HepG2 (cell line): Measurements from ENCODE around the gene CDH12. TPM values are rescaled to one million over a fixed set of nuclear protein-coding genes. Genes with fewer than 3 reads are reported as not detected.

ENCODE experiments used
- ATAC-seq: fragments of 200-7000 bp; cut with Tn5 transposase; 3 replicates; pipeline ENCODE4 v1.9.1; 2020; ENCODE audit warnings: mild to moderate bottlenecking, moderate library complexity
- BruUV-seq: library from RNA; stranded (reverse); fragments of 400-500 nt; replicated peaks from 2 replicates; lab custom pipeline; 2021; lab: Mats Ljungman, UMichigan
- CTCF ChIA-PET: fragments of 300-600 bp; formaldehyde crosslinking; extraction: SDS; loops from one replicate; lab custom pipeline; 2021; ENCODE audit warnings: low total read pairs, inconsistent platforms, low intra/inter-chr PET ratio; lab: Yijun Ruan, JAX
- POLR2A ChIA-PET: fragments of 350-600 bp; sonication (Branson Sonifier 250); formaldehyde crosslinking; loops from one replicate; lab custom pipeline; 2020; ENCODE audit warnings: antibody characterized with exemption, inconsistent platforms; lab: Yijun Ruan, JAX
- DNase-seq: peaks from one replicate; pipeline ENCODE4 v3.0.0-alpha.2; 2015; ENCODE audit warnings: low spot score
- FAIRE-seq: peaks from 3 replicates; lab custom pipeline; 2011; peaks lifted over from hg19 to GRCh38; lab: Jason Lieb, UNC
- H2AFZ ChIP-seq: one replicate; pipeline ENCODE4 v1.6.1; 2011; ENCODE audit warnings: low read length, inconsistent platforms
- H3K27ac ChIP-seq: fragments of 300-600 bp; 3 replicates; pipeline ENCODE4 v1.8.0; 2011; ENCODE audit warnings: mixed run types, mild to moderate bottlenecking, mixed read lengths, low read length, inconsistent platforms; ENCODE audit not compliant: insufficient read depth; ENCODE audit errors: extremely low read length
- H3K27me3 ChIP-seq, 2 experiments: fragments of 200-600 bp in 1 of 2; 2 replicates in 1 of 2; 3 replicates in 1 of 2; pipeline versions ENCODE4 v1.6.0 to v1.8.0; 2011; ENCODE audit warnings: low read length in 2 of 2, mild to moderate bottlenecking in 2 of 2, moderate library complexity in 2 of 2, inconsistent platforms in 1 of 2; ENCODE audit not compliant: insufficient read depth in 2 of 2, control insufficient read depth in 1 of 2
- H3K36me3 ChIP-seq, 2 experiments: fragments of 200-600 bp in 1 of 2; replicated peaks in 1 of 2; 2 replicates in 1 of 2; 3 replicates in 1 of 2; pipeline versions ENCODE4 v1.5.1 to v1.8.0; 2011; ENCODE audit warnings: low read length in 2 of 2, inconsistent platforms in 1 of 2; ENCODE audit not compliant: insufficient read depth in 2 of 2, control insufficient read depth in 1 of 2
- H3K4me1 ChIP-seq: 2 replicates; pipeline ENCODE4 v1.5.1; 2012; ENCODE audit warnings: low read length, inconsistent platforms; ENCODE audit not compliant: insufficient read depth
- H3K4me2 ChIP-seq: 2 replicates; pipeline ENCODE4 v1.6.0; 2011; ENCODE audit warnings: low read depth, low read length, inconsistent platforms
- H3K4me3 ChIP-seq, 3 experiments: fragments of 200-600 bp in 1 of 3; sonication (generic), shearing (Covaris generic) in 1 of 3; replicated peaks in 1 of 3; 2 replicates each; pipeline ENCODE4 v1.5.1; 2011 to 2016; ENCODE audit warnings: low read length in 3 of 3, inconsistent platforms in 2 of 3, low read depth in 2 of 3, mild to moderate bottlenecking in 2 of 3, control low read depth in 1 of 3, mixed read lengths in 1 of 3; ENCODE audit not compliant: insufficient read depth in 1 of 3
- H3K79me2 ChIP-seq: one replicate; pipeline ENCODE4 v1.6.1; 2011; ENCODE audit warnings: low read length, inconsistent platforms; ENCODE audit not compliant: insufficient read depth
- H3K9ac ChIP-seq: 2 replicates; pipeline ENCODE4 v1.6.0; 2011; ENCODE audit warnings: mild to moderate bottlenecking, low read depth, low read length, inconsistent platforms; ENCODE audit not compliant: insufficient read depth
- H3K9me3 ChIP-seq: 2 replicates; pipeline ENCODE4 v1.5.1; 2012; ENCODE audit warnings: mild to moderate bottlenecking, low read length
- H4K20me1 ChIP-seq: 2 replicates; pipeline ENCODE4 v1.6.0; 2011; ENCODE audit warnings: inconsistent platforms, mild to moderate bottlenecking, low read length, moderate library complexity; ENCODE audit not compliant: insufficient read depth
- ADNP ChIP-seq: sonication (generic); formaldehyde crosslinking; IDR thresholded peaks from 2 replicates; pipeline ENCODE4 v1.4.0; 2020; ENCODE audit warnings: missing genetic modification reagents
- ATF6 ChIP-seq: sonication (generic); formaldehyde crosslinking; conservative IDR thresholded peaks from 2 replicates; pipeline ENCODE4 v1.4.0; 2020; ENCODE audit warnings: missing genetic modification reagents
- DBP ChIP-seq: sonication (generic); formaldehyde crosslinking; IDR thresholded peaks from 2 replicates; pipeline ENCODE4 v1.4.0; 2020; ENCODE audit warnings: missing genetic modification reagents; ENCODE audit errors: not compliant biosample characterization
- ELK4 ChIP-seq: sonication (generic); formaldehyde crosslinking; IDR thresholded peaks from 2 replicates; pipeline ENCODE4 v1.9.0; 2021; ENCODE audit warnings: missing genetic modification reagents, borderline replicate concordance
- MIXL1 ChIP-seq: IDR thresholded peaks from 2 replicates; pipeline ENCODE4 v1.6.1; 2016
- MTA3 ChIP-seq: sonication (generic); formaldehyde crosslinking; IDR thresholded peaks from 2 replicates; pipeline ENCODE4 v1.4.0; 2020; ENCODE audit warnings: missing genetic modification reagents
- MTF1 ChIP-seq: sonication (generic); formaldehyde crosslinking; IDR thresholded peaks from 2 replicates; pipeline ENCODE4 v1.5.0; 2020; ENCODE audit warnings: missing genetic modification reagents
- TFDP2 ChIP-seq: sonication (generic); formaldehyde crosslinking; IDR thresholded peaks from 2 replicates; pipeline ENCODE4 v1.4.0; 2020; ENCODE audit warnings: missing genetic modification reagents
- ZNF230 ChIP-seq: sonication (generic); formaldehyde crosslinking; IDR thresholded peaks from 2 replicates; pipeline ENCODE4 v1.4.0; 2020; ENCODE audit warnings: mild to moderate bottlenecking, missing genetic modification reagents
- ZNF317 ChIP-seq: sonication (generic); formaldehyde crosslinking; IDR thresholded peaks from 2 replicates; pipeline ENCODE4 v1.5.0; 2020; ENCODE audit warnings: mild to moderate bottlenecking, missing genetic modification reagents
- ZNF335 ChIP-seq: sonication (generic); formaldehyde crosslinking; IDR thresholded peaks from 2 replicates; pipeline ENCODE4 v1.4.0; 2020; ENCODE audit warnings: missing genetic modification reagents
- WGBS: methylation state at CpG from one replicate; pipeline ENCODE4 v1.1.6; 2017; ENCODE audit warnings: low lambda C conversion rate; 5-methylcytosine and 5-hydroxymethylcytosine counted together
- in situ Hi-C: cut with HindIII; loops from 2 replicates; pipeline ENCODE4 v1.10.0; 2017; ENCODE audit warnings: low pct_unique_long_range_greater_than_20kb; ENCODE audit not compliant: extremely low pct_ligation_motif_present
- intact Hi-C: fragments of 100-400 bp; cut with micrococcal nuclease; formaldehyde crosslinking; loops from one replicate; pipeline ENCODE4 v1.10.0; 2022; ENCODE audit not compliant: unreplicated experiment
- polyA plus RNA-seq, 8 experiments: library from polyadenylated mRNA; depleted of rRNA in 3 of 8; stranded (reverse) in 7 of 8; unstranded in 1 of 8; fragments of >200 nt; fragmentation: Illumina TruSeq in 4 of 8; extraction: Trizol in 4 of 8; gene quantifications; 2 replicates each; pipeline versions ENCODE4 v1.2.1 to v1.2.3, GENCODE V29; 2011 to 2016; ENCODE audit warnings: low read depth in 4 of 8, missing spikeins in 1 of 8, mixed read lengths in 1 of 8; ENCODE audit not compliant: insufficient read depth in 1 of 8
- total RNA-seq, 5 experiments: library from RNA; depleted of rRNA; stranded (reverse); fragments of >200 nt; fragmentation: Illumina TruSeq; extraction: Trizol; gene quantifications; 2 replicates each; pipeline ENCODE4 v1.2.3, GENCODE V29; 2016; ENCODE audit warnings: low read depth in 1 of 5
- TF ChIP-seq, protein P1 (sequence below): IDR thresholded peaks from 2 replicates; pipeline ENCODE4 v1.6.1; 2016; ENCODE audit warnings: mild to moderate bottlenecking

CDH12 gene
- total and polyA plus RNA-seq, 2 of the 13 experiments (the other 11 are each of a cell fraction or from before 2014, with no cell fraction given), result not detected

DNA sequence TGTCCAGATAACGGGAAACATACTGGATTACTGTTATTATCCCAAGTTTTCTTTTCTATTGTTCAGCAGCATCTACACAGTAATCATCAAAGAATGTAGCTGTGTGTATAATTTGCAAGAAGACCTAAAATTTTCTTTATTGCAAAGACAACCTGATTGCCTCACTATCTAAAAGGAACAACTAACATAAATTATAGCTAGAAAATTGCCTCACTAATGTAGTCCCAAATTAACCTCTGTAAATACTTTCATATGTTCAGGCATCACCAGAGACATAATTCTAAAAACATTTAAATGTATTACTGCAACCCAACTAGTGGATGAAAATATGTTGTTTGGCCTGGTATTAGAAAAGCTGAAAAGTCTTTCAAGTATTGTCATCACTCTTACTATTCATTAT is 275.4 kb downstream of the CDH12 start:
- Histone ChIP-seq H3K4me2 (no peak overlapping the region), H3K4me1 (no peaks in the 10 kb centered on the region), H3K4me3 (no peak overlapping the region), H3K9ac (no peak overlapping the region), H3K36me3 (no peaks in the 10 kb centered on the region), H4K20me1 (no peaks in the 10 kb centered on the region), H2AFZ (no peak overlapping the region), H3K27ac (no peak overlapping the region), H3K9me3 (peaks cover 4% of the 10 kb centered on the region), H3K27me3 (no peaks in the 10 kb centered on the region), H3K79me2 (no peaks in the 10 kb centered on the region)
- BruUV-seq, result no TSS peak
- POLR2A ChIA-PET, result no interaction called here
- no peak for DNase-seq
- CTCF ChIA-PET, result no interaction called here
- no peak for ATAC-seq
- intact Hi-C loops (no loop called here), in situ Hi-C loops (no loop called here)
- no peak for FAIRE-seq
- 0% methylated on average over 1 of the region's 1 CpG for WGBS
- TF ChIP-seq MIXL1 (CRISPR knock-in tag) (no peak), ZNF335 (no peak), ADNP (no peak), MTA3 (no peak), DBP (CRISPR knock-in tag) (no peak), ELK4 (no peak), MTF1 (CRISPR knock-in tag) (no peak), ZNF317 (CRISPR knock-in tag) (no peak), TFDP2 (no peak), ATF6 (CRISPR knock-in tag) (no peak), ZNF230 (no peak)
- TF ChIP-seq, protein P1, sequence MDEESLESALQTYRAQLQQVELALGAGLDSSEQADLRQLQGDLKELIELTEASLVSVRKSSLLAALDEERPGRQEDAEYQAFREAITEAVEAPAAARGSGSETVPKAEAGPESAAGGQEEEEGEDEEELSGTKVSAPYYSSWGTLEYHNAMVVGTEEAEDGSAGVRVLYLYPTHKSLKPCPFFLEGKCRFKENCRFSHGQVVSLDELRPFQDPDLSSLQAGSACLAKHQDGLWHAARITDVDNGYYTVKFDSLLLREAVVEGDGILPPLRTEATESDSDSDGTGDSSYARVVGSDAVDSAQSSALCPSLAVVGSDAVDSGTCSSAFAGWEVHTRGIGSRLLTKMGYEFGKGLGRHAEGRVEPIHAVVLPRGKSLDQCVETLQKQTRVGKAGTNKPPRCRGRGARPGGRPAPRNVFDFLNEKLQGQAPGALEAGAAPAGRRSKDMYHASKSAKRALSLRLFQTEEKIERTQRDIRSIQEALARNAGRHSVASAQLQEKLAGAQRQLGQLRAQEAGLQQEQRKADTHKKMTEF, result no peak
